Measurements from ENCODE around the gene ZNF622.

ZNF622 gene

GRCh38 chr5:16428359-16428758, 37.2 kb downstream of the ZNF622 start:
- no peak for DNase-seq

DNA sequence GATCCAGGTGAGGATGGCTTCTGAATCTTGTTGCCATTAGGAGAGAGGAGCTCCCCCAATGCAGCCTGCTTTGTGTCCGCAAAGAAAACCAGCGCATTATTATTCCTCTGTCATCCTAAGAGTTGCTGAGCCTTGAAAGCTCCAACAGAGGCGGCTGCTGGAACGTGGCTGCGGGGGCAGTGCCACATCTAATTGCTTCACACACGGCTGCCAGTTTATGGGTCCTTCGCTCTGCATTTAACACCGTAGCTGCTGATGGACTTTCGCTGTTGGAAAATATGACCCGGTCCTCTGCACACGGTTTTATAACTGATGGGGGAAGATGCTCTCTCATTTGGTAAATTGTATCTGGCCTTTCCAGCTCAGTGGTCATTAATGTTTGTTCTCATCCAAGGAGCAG, 38.0 kb downstream of the ZNF622 start:
- DNase-seq = no peak

DNA sequence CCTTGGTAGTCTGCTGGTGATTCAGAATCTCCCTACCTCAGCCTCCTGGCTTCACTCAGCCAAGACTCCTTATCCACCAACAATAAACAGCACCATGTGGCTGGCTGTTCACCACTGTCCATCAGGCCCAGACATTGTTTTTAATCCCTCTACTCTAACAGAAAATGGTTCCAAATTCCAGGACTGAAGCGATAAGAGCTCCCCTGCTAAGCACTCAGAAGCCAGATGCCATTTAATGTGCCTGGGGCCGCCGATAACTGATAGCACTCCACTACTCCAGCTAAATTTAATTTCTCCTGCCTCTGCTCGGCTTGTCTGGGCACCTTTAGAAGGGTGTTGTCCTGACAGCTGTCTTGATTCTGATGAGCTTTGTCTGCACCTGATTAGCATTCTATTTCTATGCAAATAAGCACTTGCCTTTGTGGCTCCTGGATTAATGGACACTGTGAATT, 47.1 kb downstream of the ZNF622 start:
- DNase-seq = no peak

DNA sequence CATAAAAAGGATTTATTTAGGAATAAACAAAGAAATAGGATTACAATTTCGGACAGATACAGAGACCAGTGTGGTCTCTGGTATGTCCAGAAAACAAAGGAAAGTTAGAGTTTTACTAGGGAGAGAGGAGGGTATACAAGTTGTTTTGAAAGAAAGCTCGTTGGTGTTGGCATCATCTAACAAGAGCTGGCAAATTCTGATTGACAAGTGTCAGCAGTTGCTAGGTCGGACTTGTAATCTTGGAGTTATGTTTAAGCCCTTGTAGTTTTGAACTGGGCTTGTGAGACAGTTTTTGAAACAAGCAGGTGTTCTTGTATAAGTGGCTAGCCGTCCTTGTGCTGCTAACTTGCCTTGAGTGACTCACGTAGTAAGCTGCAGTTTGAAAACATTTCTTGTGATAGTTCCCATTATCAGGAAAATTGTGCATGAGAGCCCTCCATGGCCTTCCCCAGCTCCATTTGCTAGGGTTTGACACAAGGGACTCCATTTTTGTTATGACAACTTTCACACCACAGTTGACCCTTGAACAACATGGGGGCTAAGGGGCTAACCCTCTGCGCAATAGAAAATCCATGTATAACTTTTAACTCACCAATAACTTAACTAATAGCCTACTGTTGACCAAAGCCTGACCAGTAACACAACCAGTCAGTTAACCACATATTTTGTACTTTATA, 48.1 kb downstream of the ZNF622 start:
- DNase-seq = no peak

GRCh38 chr5:16414861-16415260, 50.7 kb downstream of the ZNF622 start:
- no peak for DNase-seq

DNA sequence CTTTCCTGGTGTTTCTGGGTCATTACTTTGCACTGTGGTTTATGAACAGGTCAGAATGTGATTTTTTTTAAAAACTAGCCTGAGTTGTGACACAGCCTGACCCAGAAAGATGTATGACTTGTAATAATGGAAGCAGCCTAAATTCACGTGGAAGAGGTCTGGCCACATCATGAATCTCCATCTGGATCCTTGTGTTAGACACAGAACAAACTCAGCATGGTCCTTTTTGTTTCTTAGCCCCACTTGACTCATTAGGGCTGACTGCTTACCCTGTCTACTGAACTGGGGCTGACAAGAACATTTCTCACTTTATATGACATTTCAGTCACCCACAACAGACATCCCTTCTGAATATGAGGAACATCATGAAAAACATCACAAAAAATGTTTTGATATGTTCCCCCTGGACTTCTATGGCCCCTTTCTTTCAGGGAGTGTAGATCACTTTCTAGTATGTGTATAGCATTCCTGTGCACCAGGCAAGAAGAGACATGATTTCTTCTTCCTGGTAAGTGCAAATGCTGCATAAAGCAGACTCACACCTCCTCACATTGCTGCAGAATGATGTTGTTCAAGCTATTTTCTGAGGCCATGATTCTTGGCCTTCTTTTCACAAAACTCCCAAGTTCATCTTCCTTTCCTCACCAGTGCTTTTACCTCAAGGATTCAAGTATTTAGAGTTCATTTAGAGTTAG, 52.3 kb downstream of the ZNF622 start:
- DNase-seq = no peak

DNA sequence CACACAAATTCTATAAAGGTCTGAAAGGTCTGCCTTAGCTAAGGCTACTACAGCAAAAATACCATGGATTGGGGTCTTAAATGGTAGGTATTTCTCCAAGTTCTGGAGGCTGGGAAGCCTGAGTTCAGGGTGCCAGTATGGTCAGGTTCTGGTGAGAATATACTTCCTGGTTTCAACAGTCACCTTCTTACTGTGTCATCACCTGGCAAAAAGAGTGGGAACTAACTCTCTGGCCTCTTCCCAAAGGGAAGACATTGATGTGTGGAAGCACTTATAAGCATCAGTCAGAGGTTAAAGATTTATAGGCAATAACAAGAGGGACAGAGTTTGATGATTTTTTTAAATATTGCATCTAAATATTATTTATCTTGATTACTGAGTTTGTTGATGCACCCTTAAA, 53.0 kb downstream of the ZNF622 start:
- DNase-seq = no peak

- no peak for DNase-seq
Measured at GRCh38 chr5:16411741-16412455, 53.7 kb downstream of the ZNF622 start.

DNA sequence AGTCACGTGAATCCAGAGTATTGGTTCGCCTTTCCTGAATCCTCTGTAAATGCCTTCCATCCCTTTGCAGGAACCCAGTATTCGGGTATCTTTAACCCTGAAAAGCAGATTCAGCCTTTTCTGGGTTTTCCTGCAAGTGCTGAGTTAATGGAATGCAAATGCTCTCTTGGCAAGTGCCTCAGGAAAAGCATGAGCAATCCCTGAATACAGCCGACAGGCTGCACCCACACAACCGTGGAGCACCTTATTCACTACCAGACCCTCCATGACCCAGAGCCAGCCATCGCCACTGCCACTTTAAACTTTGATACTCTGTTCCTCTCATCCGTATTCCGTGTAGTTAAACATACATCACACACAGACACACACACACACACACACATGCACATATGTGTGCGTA, 54.4 kb downstream of the ZNF622 start:
- no peak for DNase-seq

DNA sequence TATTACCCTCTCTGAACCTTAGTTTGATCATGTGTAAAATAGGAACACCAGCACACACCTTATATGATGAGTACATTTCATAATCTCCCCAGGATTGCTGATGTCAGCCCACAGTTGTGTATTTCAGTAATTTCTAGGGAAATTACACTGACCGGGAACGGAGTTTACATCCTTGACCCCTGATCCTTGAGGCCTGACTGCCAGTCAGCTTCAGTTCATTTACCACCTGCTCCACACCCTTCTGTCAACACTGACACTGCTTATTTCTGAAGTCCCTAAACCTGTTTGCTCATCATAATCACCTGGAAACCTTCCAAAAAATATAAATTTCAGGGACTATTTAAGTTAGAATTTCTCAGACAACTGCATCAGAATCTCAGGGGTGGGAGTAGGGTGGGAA, 55.3 kb downstream of the ZNF622 start:
- DNase-seq = no peak

DNA sequence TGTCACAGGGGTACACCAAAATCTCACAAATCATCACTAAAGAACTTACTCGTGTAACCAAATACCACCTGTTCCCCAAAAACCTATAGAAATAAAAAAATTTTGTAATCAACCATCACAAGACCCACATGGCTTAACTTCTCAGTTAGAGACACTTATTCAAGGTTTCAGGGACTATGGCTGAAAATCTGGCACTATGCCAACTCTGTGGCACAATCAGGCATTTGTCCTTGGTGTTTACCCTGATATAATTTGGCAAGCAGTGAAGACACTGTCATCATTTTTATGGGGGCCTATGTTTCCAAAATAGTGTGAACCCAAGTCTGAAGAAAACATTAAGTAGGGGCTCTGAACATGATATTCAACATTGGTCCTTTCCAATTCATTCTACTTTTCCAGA, 59.0 kb downstream of the ZNF622 start:
- DNase-seq = no peak

DNA sequence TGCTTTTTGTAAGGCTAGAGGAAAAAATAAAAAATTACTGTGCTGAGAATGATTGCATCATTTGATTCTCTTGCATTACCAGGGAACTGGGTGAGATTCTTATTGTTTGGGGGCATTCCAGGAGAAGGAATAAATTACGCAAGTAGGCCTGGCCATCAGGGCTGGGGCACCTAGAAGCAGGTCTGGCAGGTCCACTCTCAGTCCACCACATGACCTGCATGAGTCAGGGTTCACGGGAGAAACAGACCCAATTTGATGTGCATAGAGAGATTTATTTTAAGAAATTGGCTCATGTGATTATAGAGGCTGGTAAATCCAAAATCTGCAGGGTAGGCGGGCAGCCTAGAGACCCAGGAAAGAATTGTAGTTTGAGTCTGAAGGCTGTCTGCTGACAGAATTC, 59.6 kb downstream of the ZNF622 start:
- no peak for DNase-seq
